Duodenal mucosa (tissue), 2 donors: ENCODE measurements around the gene XPR1.

Experiments used
- H3K27ac ChIP-seq: one replicate; pipeline ENCODE4 v1.7.0; 2013; ENCODE audit warnings: low read depth, low read length
- H3K27me3 ChIP-seq, 2 donors: one replicate each; pipeline ENCODE4 v1.7.0; 2013; ENCODE audit warnings: low read length in 2 of 2, control low read depth in 1 of 2; ENCODE audit not compliant: insufficient read depth in 2 of 2, control insufficient read depth in 1 of 2
- H3K36me3 ChIP-seq, 2 donors: one replicate each; pipeline ENCODE4 v1.7.0; 2013; ENCODE audit warnings: low read length in 2 of 2, control low read depth in 1 of 2; ENCODE audit not compliant: insufficient read depth in 2 of 2, control insufficient read depth in 1 of 2
- H3K4me1 ChIP-seq, 2 donors: one replicate each; pipeline ENCODE4 v1.7.0; 2013; ENCODE audit warnings: low read length in 2 of 2, control low read depth in 1 of 2; ENCODE audit not compliant: insufficient read depth in 2 of 2, control insufficient read depth in 1 of 2
- H3K4me3 ChIP-seq, 2 donors: one replicate each; pipeline ENCODE4 v1.7.0; 2013; ENCODE audit warnings: low read length in 2 of 2, low read depth in 1 of 2
- H3K9ac ChIP-seq, 2 donors: one replicate each; pipeline ENCODE4 v1.7.0; 2013; ENCODE audit warnings: low read length in 2 of 2, low read depth in 1 of 2
- H3K9me3 ChIP-seq, 2 donors: one replicate each; pipeline ENCODE4 v1.7.0; 2013; ENCODE audit warnings: low read length in 2 of 2, control low read depth in 1 of 2; ENCODE audit not compliant: control insufficient read depth in 1 of 2

Gene XPR1

GRCh38 chr1:180907313-180908055 lies 275.7 kb downstream of the XPR1 start:
- Histone ChIP-seq H3K4me1 (peaks cover 4 to 10% of the 10 kb centered on the region in 2 donors), H3K36me3 (no peaks in the 10 kb centered on the region), H3K27ac (no peak overlapping the region), H3K27me3 (peaks cover 3 to 10% of the 10 kb centered on the region in 2 donors), H3K9me3 (no peaks in the 10 kb centered on the region), H3K9ac (no peak overlapping the region), H3K4me3 (no peak overlapping the region)

DNA sequence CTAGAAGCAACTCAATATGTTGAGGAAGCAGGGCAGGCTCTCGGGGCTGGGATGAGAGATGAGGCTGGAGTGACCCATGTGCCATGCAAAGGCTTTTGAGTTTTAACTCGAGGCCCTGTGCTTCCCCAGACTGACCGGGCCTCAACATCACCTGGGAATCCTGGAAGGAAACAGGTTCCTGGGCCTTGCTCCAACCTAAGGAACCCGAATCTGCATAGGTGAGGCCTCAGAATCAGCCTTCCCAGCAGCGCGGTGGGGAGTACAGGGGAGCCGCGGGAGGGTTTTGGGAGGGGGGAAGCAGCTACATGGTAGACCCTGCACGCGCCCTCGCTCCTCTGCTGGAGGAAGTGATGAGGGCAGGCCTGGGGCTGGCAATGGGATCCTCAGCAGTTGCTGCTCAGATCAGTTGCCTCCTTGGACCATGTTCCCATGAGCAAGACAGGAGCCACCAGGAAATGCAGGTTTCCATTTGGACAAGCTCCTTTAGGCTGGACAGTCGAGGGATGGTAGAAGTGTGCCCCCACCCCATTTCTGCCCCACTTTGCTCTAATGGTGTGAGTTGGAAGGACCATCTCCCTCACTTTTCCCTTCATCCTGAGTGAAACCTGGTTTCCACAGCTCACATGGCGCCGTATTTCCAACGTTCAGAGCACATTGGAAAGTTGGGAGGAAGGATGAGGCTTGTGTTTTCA lies 276.4 kb downstream of the XPR1 start:
- H3K4me1 ChIP-seq = peaks cover 4 to 10% of the 10 kb centered on the region in 2 donors
- peaks cover 6 to 10% of the 10 kb centered on the region in 2 donors for H3K27me3 ChIP-seq

GRCh38 chr1:180909005-180909414 lies 277.2 kb downstream of the XPR1 start:
- H3K36me3 ChIP-seq = no peaks in the 10 kb centered on the region
- H3K27me3 ChIP-seq = peaks cover 10 to 16% of the 10 kb centered on the region in 2 donors
- peaks cover 4 to 10% of the 10 kb centered on the region in 2 donors for H3K4me1 ChIP-seq
- no peak overlapping the region for H3K27ac ChIP-seq
- no peaks in the 10 kb centered on the region for H3K9me3 ChIP-seq
- no peak overlapping the region for H3K4me3 ChIP-seq
- H3K9ac ChIP-seq = no peak overlapping the region

More for the DNA sequence above, 276.4 kb downstream of the XPR1 start:
- Histone ChIP-seq H3K36me3 (no peaks in the 10 kb centered on the region), H3K9me3 (no peaks in the 10 kb centered on the region), H3K27ac (no peak overlapping the region), H3K4me3 (no peak overlapping the region), H3K9ac (no peak overlapping the region)

DNA sequence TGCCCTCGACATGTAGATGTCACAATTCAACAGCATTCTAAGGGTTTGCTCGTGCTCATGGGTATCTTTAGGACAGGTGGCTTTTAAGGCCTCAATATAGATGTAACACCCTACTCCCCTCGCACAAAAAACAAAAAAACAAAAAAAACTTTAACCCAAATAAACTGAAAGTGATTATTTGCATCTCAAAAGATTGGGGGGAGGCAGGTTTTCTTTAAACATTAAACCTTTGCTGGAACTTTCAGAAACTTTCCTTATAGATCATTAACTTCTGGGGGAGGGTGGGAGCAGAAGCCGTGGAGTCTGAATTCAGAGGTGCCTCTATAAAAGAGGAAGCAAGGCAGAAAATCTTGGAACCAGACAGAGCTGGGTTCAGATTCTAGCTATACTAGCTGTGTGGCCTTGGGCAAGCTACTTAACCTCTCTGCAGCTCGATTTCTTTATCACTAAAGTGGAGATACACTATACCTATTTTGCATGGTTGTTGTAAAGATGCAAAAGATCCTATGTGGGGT lies 277.7 kb downstream of the XPR1 start:
- Histone ChIP-seq H3K27ac (no peak overlapping the region), H3K4me1 (peaks cover 4 to 10% of the 10 kb centered on the region in 2 donors), H3K27me3 (peaks cover 12 to 16% of the 10 kb centered on the region in 2 donors), H3K9me3 (no peaks in the 10 kb centered on the region), H3K4me3 (no peak overlapping the region), H3K36me3 (no peaks in the 10 kb centered on the region), H3K9ac (no peak overlapping the region)

- Histone ChIP-seq H3K27ac (peak overlapping the region; percentile 78), H3K4me1 (peaks cover 4 to 10% of the 10 kb centered on the region in 2 donors)
These were observed 279.9 kb downstream of the XPR1 start for GRCh38 chr1:180911640-180912191.

GRCh38 chr1:180912211-180912800 lies 280.5 kb downstream of the XPR1 start:
- no peaks in the 10 kb centered on the region for H3K9me3 ChIP-seq
- peak overlapping the region; percentile 64 to 66 for H3K4me3 ChIP-seq
- peaks cover 12 to 19% of the 10 kb centered on the region in 2 donors for H3K27me3 ChIP-seq
- H3K36me3 ChIP-seq = no peaks in the 10 kb centered on the region
- H3K4me1 ChIP-seq = peaks cover 4 to 10% of the 10 kb centered on the region in 2 donors
- peak overlapping the region in 1 of 2 donors; percentile 12 for H3K9ac ChIP-seq
- H3K27ac ChIP-seq = peak overlapping the region; percentile 78

More at GRCh38 chr1:180911640-180912191, 279.9 kb downstream of the XPR1 start:
- H3K9ac ChIP-seq = peak overlapping the region in 1 of 2 donors; percentile 12
- H3K9me3 ChIP-seq = no peaks in the 10 kb centered on the region
- no peaks in the 10 kb centered on the region for H3K36me3 ChIP-seq
- H3K27me3 ChIP-seq = peaks cover 12 to 19% of the 10 kb centered on the region in 2 donors
- H3K4me3 ChIP-seq = peak overlapping the region; percentile 64 to 66

DNA sequence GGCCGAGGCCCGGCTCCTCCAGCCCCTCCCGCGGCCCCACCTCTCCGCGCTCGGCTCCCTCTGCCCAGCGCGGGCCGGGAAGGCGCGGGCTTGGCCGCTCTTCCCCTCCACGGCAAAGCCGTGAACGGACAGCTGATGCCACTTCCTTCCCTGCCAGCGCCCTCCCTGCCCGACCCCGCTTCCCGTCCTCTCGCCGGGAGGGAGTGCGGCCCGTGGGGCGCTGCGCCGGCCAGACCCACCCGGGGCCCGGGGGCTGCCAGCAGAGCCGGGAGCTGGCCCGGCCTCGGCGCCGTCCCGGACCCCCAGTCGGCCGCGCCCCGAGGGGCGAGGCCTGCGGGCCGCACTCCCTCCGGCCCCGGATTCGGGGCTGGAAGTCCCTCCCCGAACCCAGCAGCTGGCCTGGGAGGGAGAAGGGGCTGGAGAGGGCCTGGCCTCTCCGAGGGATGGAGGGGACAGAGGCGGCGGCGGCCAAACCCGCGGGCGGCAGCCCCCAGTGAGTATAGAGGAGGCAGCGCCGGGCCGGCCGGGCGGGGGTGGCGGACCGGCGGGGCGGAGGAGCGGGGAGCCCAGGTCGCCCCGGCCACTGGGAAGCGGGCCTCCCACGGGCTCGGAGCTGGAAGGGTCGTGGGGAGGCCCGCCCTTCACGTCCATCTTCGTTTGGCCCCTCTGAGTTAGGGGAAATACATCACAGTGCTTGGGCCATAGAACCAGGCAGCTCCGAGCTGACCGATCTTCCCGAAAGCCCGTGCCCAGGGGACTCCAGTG lies 281.2 kb downstream of the XPR1 start, which contains the start of gene KIAA1614:
KIAA1614 (plus strand) TSS at position 97 of the 765 bp plus-strand sequence; CDS start at position 444, 347 bp downstream.
- H3K27me3 ChIP-seq = peaks cover 12 to 19% of the 10 kb centered on the region in 2 donors
- H3K9ac ChIP-seq = peak within 1 kb of the TSS in 1 of 2 donors; percentile 12
- peaks cover 4 to 10% of the 10 kb centered on the region in 2 donors for H3K4me1 ChIP-seq
- no peaks in the 10 kb centered on the region for H3K9me3 ChIP-seq
- no peaks in the 10 kb centered on the region for H3K36me3 ChIP-seq
- peak within 1 kb of the TSS; percentile 64 to 66 for H3K4me3 ChIP-seq
- H3K27ac ChIP-seq = peak within 1 kb of the TSS; percentile 78

- no peak overlapping the region for H3K4me3 ChIP-seq
- H3K4me1 ChIP-seq = peaks cover 4 to 10% of the 10 kb centered on the region in 2 donors
- H3K36me3 ChIP-seq = no peaks in the 10 kb centered on the region
- no peak overlapping the region for H3K27ac ChIP-seq
- no peaks in the 10 kb centered on the region for H3K9me3 ChIP-seq
- peaks cover 12 to 19% of the 10 kb centered on the region in 2 donors for H3K27me3 ChIP-seq
- no peak overlapping the region for H3K9ac ChIP-seq
These were observed 283.7 kb downstream of the XPR1 start for GRCh38 chr1:180915426-180915965.
